Posterior vena cava (tissue), 2 donors: ENCODE measurements around the gene COX6A1. TPM values are rescaled to one million over a fixed set of nuclear protein-coding genes. Genes with fewer than 3 reads are reported as not detected.

Source experiments
- DNase-seq: peaks from one replicate; pipeline ENCODE4 v3.0.0-alpha.2; 2020; ENCODE audit warnings: low spot score
- intact Hi-C, 2 donors: fragments of 100-400 bp; cut with DNase I; formaldehyde crosslinking; loops; one replicate each; pipeline versions ENCODE4 v1.14.1 to v1.14.2; 2022 to 2023
- total RNA-seq, 2 donors: library from RNA; stranded (reverse); fragmentation: NEBNext Ultra II Directional; extraction: Animal tissue kit (Norgen Biotek cat#: 25700); gene quantifications; one replicate each; pipeline ENCODE4 v1.2.1, GENCODE V29; 2021
- donor health status: DM: yes; HTN: yes; CAD: no.
- donor health status: DM: yes; HTN: yes; CAD: no.

COX6A1 gene
- total RNA-seq, 2 donors from 2014 or later, result 244 to 261 TPM

- DNase-seq, result no peak
- intact Hi-C loops, result no loop called here
Observed at GRCh38 chr12:120462099-120462640, 24.3 kb downstream of the COX6A1 start.

GRCh38 chr12:120463712-120464111, 25.8 kb downstream of the COX6A1 start:
- intact Hi-C loops, result no loop called here
- DNase-seq, result no peak

GRCh38 chr12:120465756-120466155, 27.8 kb downstream of the COX6A1 start:
- no peak for DNase-seq
- intact Hi-C loops, result no loop called here

GRCh38 chr12:120466560-120467315, 28.8 kb downstream of the COX6A1 start:
- intact Hi-C loops, result no loop called here
- DNase-seq, result no peak

GRCh38 chr12:120467439-120467838, 29.5 kb downstream of the COX6A1 start:
- intact Hi-C loops, result no loop called here
- DNase-seq, result no peak

GRCh38 chr12:120468325-120468820, 30.5 kb downstream of the COX6A1 start:
- peak; percentile 81 for DNase-seq
- intact Hi-C loops, result no loop called here

GRCh38 chr12:120468821-120469449, 31.0 kb downstream of the COX6A1 start:
- DNase-seq, result peak; percentile 81

GRCh38 chr12:120469450-120470149, 31.7 kb downstream of the COX6A1 start, which contains the start of gene SRSF9:
Gene SRSF9 (minus strand): TSS chr12:120469748. CDS start chr12:120469609, 139 bp downstream.
- DNase-seq, result peak; percentile 99
- intact Hi-C loops, result no loop called here

More at GRCh38 chr12:120468821-120469449, 31.0 kb downstream of the COX6A1 start:
- intact Hi-C loops, result no loop called here

GRCh38 chr12:120470150-120470784, 32.4 kb downstream of the COX6A1 start:
- intact Hi-C loops, result no loop called here
- DNase-seq, result no peak

GRCh38 chr12:120472521-120472920, 34.6 kb downstream of the COX6A1 start:
- no peak for DNase-seq
- intact Hi-C loops, result no loop called here

GRCh38 chr12:120473807-120474615, 36.1 kb downstream of the COX6A1 start:
- intact Hi-C loops, result no loop called here
- no peak for DNase-seq

- intact Hi-C loops, result no loop called here
- DNase-seq, result no peak
Observed at GRCh38 chr12:120474616-120474960, 36.7 kb downstream of the COX6A1 start.

GRCh38 chr12:120475643-120476042, 37.7 kb downstream of the COX6A1 start:
- intact Hi-C loops, result no loop called here
- no peak for DNase-seq

- intact Hi-C loops, result no loop called here
- no peak for DNase-seq
Observed at GRCh38 chr12:120479458-120479857, 41.5 kb downstream of the COX6A1 start.

GRCh38 chr12:120480211-120480610, 42.3 kb downstream of the COX6A1 start:
- DNase-seq, result no peak
- intact Hi-C loops, result no loop called here

GRCh38 chr12:120481022-120481767, 43.3 kb downstream of the COX6A1 start:
- intact Hi-C loops, result no loop called here
- DNase-seq, result no peak

- intact Hi-C loops, result no loop called here
- no peak for DNase-seq
Observed at GRCh38 chr12:120483621-120484020, 45.7 kb downstream of the COX6A1 start.
